SK-N-MC (cell line): ENCODE measurements around the gene RPS5.

ENCODE experiments used
- EZH2 ChIP-seq: fragments of 200-600 bp; sonication (generic); IDR thresholded peaks from one replicate; pipeline ENCODE4 v1.6.1; 2017; ENCODE audit warnings: antibody characterized with exemption
- POLR2AphosphoS5 ChIP-seq: IDR thresholded peaks from 2 replicates; pipeline ENCODE4 v1.6.1; 2012; ENCODE audit warnings: mild to moderate bottlenecking, low read depth, low read length, borderline replicate concordance

DNA sequence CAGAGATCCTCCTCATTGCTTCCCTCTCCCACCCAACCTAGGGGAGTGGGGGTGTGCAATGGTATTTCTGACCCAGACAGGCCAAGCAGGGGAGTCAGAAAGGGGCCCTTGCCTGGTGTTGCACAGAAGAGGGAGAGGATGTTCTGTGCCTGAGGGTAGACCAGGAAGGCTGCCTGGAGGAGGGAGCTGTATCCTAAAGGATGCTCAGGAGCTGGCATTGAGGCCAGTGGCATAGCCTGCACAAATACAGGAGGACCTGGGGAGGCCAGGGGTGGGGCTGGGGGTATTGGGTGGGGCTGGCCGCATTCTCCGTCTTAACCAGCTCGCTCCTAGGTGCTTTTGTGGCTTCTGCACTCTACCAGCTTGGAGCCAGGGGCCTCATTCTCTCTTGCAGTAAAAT lies 12.8 kb downstream of the RPS5 start:
- TF ChIP-seq POLR2AphosphoS5 (no peak), EZH2 (no peak)
